AG04449 (cell line): ENCODE measurements around the gene ALKBH6.

ENCODE experiments used
- CTCF ChIA-PET: fragments of 350-600 bp; formaldehyde crosslinking; extraction: SDS; loops from one replicate; lab custom pipeline; 2021; ENCODE audit warnings: antibody characterized with exemption; lab: Yijun Ruan, JAX
- POLR2A ChIA-PET: fragments of 400-600, 350-600 bp; formaldehyde crosslinking; extraction: SDS; loops from one replicate; lab custom pipeline; 2020; ENCODE audit warnings: antibody characterized with exemption, inconsistent platforms; lab: Yijun Ruan, JAX
- DNase-seq: peaks from one replicate; pipeline ENCODE4 v3.0.0-alpha.2; 2010; ENCODE audit warnings: low read depth, low spot score
- H3K4me3 ChIP-seq: 2 replicates; pipeline ENCODE4 v1.5.1; 2011; ENCODE audit warnings: low read depth, mild to moderate bottlenecking, control low read depth, low read length
- CTCF ChIP-seq: IDR thresholded peaks from one replicate; pipeline ENCODE4 v1.5.1; 2011; ENCODE audit warnings: mild to moderate bottlenecking, moderate library complexity, low read length, control low read depth, inconsistent platforms; ENCODE audit not compliant: insufficient read depth; ENCODE audit errors: missing control alignments

The ALKBH6 gene

GRCh38 chr19:36010402-36010801, 3.6 kb downstream of the ALKBH6 start:
- DNase-seq = no peak
- POLR2A ChIA-PET = no interaction called here
- CTCF ChIA-PET = interaction anchor here (0.9 to 1.3 kb wide), 2 partner anchors 110 to 160 kb away, joined by 3 to 4 read pairs; no protein-coding TSS in a partner anchor
- H3K4me3 ChIP-seq = no peak overlapping the region
- no peak for TF ChIP-seq CTCF

- POLR2A ChIA-PET = no interaction called here
- no peak for DNase-seq
- CTCF ChIA-PET = interaction anchor here (1.2 to 1.3 kb wide), 4 partner anchors 12 to 160 kb away, joined by 3 to 5 read pairs (median 4); partner anchors contain the start of gene THAP8
- no peak for TF ChIP-seq CTCF
- H3K4me3 ChIP-seq = peak overlapping the region; percentile 50
Observed at GRCh38 chr19:36009633-36010379, 4.2 kb downstream of the ALKBH6 start.

GRCh38 chr19:36009220-36009619, 4.8 kb downstream of the ALKBH6 start:
- ChIA-PET POLR2A (no interaction called here), CTCF (interaction anchor here (1.2 to 1.3 kb wide), 4 partner anchors 11 to 161 kb away, joined by 3 to 5 read pairs (median 4); partner anchors contain the start of gene THAP8)
- no peak for TF ChIP-seq CTCF
- DNase-seq = no peak
- peak overlapping the region; percentile 50 for H3K4me3 ChIP-seq

GRCh38 chr19:36008336-36008978, 5.6 kb downstream of the ALKBH6 start, which contains the start of gene SYNE4:
Gene SYNE4, minus strand, starts transcription at chr19:36008813. Its CDS starts 132 bp downstream, at chr19:36008681.
- POLR2A ChIA-PET = interaction anchor here (1.2 kb wide), 1 partner anchor 57 kb away, joined by 3 read pairs; no protein-coding TSS in a partner anchor
- CTCF ChIA-PET = interaction anchor here (1.2 to 1.3 kb wide), 2 partner anchors 12 to 45 kb away, joined by 3 to 4 read pairs; partner anchors contain the start of gene THAP8
- H3K4me3 ChIP-seq = peak within 1 kb of the TSS; percentile 50
- TF ChIP-seq CTCF = no peak
- no peak for DNase-seq

GRCh38 chr19:36006955-36007354, 7.1 kb downstream of the ALKBH6 start:
- POLR2A ChIA-PET = no interaction called here

More at GRCh38 chr19:36006955-36007354, 7.1 kb downstream of the ALKBH6 start:
- no peak overlapping the region for H3K4me3 ChIP-seq
- CTCF ChIA-PET = interaction anchor here (1.8 kb wide), 1 partner anchor 11 kb away, joined by 6 read pairs; no protein-coding TSS in a partner anchor
- no peak for DNase-seq
- TF ChIP-seq CTCF = no peak
